GM21367 (cell line): ENCODE measurements around the gene CMBL.

Source experiments
- ATAC-seq: cut with Tn5 transposase; IDR thresholded peaks from one replicate; pipeline ENCODE4 v1.9.1; 2021; ENCODE audit not compliant: unreplicated experiment

CMBL gene

GRCh38 chr5:10333154-10334006, 25.7 kb upstream of the CMBL start:
- ATAC-seq = peak; percentile 60

DNA sequence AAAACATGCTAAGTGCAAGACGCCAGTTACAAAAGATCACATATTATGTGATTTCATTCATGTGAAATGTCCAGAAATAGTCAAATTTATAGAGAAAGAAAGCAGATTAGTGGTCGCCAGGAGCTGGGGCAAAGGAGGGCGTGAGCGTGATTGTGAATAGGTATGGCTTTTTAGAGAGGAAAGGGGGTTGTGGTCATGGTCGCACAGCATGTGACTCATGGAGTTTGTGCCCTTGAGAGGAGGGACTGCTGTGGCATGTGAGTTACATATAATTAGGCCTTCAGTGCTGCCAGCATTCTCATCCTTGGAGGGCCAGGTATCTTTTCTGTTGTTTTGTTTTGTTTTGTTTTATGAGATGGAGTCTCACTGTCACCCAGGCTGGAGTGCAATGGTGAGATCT, 24.6 kb upstream of the CMBL start:
- no peak for ATAC-seq

DNA sequence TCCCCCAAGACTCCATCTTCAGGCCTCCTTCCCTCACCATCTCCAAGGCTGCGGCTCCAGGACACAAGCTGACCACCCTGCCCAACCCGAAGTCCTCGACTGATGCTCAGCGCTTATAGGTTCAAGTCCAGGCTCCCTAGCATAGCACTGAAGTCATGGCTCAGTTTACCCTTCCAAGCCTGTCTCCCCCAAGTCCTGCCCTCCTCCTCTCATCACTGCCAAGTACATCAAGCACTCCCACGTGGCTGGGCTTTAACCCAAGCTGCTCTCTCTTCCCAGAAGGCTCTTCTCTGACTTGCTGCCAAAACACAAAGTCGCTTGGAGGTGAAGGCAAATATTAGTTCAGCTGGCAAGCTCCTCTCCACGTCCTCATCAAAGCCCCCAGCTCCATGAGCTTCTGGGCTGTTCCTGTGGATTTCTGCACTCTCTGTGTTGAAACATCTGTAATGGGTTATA, 23.7 kb upstream of the CMBL start:
- no peak for ATAC-seq

- ATAC-seq = no peak
These were observed 23.0 kb upstream of the CMBL start for GRCh38 chr5:10330511-10331230.

DNA sequence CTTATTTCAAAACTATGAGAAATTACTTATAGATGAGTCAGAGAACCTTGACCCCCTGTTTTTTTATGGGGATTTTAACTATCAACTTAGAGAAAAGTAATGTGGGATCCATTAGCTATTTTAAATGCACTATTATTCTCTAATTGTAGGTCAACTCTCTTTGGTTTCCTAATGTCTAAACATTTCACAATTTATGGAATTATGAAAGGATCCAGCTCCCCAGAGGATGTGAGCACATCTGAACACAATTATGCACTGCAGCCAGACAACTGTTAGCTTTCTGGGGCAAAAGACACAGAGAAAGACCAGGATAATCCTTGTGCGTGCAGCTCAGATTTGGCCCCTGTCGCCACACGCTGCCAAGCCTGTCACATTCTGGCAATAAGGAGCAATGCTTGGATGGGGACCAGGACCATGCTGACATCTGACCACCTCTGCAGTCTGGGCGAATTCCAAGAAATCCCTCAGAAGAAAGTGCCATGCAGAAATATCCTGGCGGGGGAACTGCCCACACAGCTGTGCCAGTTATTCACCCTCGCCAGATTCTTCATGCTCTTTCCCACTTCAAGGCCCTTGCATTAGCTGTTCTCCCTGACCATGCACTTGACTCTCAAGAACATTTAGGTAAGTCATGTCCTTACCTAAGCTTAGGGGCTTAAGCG, 22.2 kb upstream of the CMBL start:
- no peak for ATAC-seq

DNA sequence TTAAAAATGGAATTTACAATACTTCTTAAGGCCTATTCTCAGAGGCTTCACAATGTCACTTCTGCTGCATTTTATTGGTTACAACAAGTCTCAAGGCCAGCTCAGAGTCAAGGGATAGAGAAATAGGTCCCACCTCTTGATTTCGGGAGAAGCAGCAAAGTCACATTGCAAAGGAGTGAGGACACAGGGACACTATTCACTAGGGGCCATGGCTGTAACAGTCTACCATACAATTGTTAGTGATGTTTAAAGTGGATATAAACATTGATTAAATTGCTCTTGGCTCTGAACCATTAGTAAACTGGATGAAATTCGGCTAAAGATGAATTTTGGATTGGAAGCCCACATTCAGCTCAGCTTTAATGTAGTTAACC, 21.7 kb upstream of the CMBL start:
- no peak for ATAC-seq

- no peak for ATAC-seq
These were observed 20.6 kb upstream of the CMBL start for GRCh38 chr5:10328323-10328722.

DNA sequence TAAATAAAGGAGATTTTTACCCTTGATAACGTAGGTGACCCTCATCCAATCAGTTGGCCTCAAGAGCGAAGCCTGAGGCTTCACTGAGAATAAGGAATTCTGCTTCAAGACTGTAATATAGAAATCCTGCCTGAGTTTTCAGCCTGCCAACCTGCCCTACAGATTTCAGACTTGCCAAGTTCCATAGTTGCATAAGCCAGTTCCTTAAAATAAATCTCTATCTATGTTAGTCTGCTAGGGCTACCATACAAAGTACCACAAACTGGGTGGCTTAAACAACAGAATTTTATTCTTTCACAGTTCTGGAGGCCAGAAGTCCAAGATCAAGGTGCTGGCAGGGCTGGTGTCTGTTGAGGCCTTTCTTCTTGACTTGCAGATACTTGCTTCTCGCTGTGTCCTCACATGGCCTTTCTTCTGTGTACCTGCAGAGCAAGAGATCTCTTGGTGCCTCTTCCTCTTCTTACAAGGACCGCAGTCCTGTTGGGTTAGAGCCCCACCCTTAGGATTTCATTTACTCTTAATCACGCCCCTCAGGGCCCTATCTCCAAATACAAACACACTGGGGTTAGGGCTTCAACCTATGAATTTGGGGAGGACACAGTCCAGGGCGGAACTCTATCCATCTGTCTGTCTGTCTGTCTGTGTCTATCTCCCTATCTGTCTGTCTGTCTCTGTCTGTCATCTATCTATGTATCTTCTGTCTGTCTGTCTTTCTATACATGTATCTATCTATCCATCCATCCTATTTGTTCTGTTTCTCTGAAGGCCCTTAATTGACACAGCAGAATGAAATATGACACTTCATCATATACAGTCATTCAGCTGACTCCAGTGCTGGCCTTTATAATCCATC, 17.0 kb upstream of the CMBL start:
- no peak for ATAC-seq

DNA sequence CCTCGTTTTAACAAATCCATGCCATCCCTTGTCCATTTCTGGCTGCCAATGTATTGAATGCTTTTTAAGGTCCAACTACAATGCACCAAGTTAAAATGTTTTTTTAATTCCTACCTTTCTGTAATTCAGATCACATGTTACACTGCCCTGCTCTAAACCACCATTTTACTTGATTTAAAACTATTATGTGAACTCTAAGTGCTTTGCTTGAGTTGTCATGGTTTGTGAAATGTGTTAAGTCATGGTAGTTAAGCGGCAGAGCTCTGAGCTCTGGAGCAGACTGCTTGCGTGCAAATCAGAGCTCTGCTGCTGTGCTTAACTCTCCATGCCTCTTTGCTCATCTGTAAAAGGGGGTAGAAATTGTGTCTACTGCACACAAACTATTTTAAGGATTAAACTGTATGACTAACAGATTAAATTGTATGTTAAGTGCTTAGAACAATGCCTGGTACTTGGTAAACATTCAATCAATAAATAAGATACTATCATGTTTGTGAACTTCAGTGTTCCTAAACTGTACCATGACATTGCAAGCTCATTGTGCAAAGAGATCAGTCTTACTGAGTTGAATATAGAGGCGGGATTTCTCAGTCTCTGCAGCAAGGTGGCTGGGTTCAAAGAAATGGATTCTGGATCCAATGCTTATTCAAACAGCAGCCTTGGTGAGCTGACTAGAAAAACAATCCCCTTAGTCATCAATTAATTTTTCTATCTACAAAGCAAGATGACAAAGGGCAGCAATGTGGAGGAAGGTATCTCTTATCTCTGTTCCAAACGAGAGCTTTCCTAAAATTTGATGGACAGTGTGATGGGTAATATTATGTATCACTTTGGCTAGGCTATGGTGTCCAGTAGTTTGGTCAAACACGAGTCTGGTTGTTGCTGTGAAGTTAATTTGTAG, 16.1 kb upstream of the CMBL start:
- no peak for ATAC-seq

GRCh38 chr5:10321882-10322281, 14.2 kb upstream of the CMBL start:
- no peak for ATAC-seq

DNA sequence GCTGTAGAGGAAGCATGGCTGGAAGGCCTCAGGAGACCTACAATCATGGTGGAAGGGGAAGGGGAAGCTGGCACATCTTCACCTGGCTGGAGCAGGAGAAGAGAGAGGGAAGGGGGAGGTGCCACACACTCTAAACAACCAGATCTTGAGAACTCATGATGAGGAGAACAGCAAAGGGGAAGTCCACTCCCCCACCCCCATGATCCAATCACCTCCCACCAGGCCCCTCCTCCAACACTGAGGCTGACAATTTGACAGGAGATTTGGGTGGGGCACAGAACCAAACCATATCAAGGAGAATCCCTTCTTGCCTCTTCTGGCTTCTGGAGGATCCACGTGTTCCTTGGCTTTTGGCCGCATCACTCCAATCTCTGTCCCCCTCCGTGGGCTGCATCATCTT, 13.1 kb upstream of the CMBL start:
- ATAC-seq = no peak

GRCh38 chr5:10319202-10319851, 11.6 kb upstream of the CMBL start:
- no peak for ATAC-seq

DNA sequence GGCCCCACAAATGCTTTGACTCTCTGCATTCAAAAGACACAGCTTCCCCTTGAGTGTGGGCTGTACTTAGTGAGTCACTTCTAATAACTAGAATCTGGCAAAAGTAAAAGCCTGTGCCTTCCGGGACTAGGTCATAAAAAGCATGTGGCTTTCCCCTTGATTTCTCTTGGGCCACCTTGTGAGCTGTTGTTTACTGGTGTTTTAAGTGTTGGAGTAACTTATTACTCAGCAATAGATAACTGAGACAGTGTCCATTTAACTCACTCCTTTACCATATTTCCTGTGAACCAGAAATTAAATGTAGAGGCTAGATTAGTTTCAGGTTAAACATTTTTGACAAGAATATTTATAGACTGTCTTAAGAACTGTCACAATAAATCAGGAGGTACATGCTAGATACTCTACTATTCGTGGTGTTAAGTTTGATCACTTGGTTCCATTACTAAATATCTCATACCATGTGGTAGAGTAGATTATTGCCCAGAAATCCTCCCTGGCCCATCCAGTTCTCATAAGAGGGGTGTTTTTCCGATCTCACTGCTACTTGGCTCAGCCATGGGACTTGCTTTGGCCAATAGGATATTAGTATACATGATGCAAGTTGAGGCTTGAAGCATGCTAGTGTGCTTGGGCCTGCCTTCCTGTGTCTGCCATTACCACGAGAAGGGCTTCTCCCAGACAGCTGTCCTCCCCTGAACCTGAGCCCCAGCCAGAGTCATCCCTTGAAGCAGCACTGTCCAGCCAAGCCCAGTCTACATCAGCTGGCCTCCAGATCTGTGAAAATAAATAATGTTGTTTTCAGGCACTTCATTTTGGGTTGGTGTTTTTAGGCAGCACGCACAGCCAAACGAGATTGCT, 10.4 kb upstream of the CMBL start:
- peak; percentile 44 for ATAC-seq

DNA sequence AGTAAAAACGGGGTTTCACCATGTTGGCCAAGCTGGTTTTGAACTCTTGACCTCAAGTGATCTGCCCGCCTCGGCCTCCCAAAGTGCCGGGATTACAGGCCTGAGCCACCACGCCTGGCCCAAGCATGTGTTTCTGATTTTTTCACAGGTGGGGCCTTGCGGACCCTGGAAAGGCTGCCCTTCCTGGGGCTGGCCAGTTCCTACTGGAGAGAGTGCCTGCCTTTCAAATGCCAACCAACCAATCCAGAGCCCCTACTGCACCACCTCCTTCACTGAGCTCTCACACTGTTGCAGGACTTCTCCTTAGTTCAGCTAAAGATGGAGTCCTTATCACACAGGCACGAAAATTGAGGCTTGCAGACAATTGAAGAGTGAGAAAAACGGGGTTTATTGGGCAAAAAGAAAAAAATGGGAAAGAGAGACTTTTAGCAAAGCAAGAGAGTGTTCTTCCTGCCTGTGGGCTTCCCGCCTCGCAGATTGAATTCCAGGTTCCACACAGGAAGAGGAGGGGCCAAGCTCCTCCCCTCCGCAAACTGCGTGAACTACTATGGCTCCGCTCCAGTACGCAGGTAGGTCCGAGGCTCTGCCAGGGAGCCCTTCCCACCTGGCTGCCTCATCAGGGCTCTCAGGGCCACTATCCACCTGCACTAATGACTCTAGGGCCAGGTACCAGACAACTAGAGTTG, 8.3 kb upstream of the CMBL start:
- no peak for ATAC-seq

DNA sequence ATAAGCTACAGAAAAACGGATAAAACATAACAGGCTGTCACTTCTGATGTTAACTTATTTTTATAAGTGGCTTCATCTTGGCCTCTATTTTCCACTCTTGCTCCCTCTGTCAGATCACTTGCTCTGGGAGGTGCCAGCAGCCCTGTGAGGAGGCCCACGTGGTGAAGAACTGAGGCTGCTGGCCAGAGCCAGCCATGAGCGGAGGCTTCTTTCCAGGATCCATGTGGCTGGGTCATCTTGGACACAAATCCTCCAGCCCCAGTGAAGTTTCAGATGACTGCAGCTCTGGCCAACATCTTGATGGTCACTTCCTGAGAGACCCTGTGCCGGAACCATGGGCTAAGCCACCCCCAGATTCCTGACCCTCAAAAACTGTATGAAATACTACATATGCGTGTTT, 7.5 kb upstream of the CMBL start:
- ATAC-seq = no peak

DNA sequence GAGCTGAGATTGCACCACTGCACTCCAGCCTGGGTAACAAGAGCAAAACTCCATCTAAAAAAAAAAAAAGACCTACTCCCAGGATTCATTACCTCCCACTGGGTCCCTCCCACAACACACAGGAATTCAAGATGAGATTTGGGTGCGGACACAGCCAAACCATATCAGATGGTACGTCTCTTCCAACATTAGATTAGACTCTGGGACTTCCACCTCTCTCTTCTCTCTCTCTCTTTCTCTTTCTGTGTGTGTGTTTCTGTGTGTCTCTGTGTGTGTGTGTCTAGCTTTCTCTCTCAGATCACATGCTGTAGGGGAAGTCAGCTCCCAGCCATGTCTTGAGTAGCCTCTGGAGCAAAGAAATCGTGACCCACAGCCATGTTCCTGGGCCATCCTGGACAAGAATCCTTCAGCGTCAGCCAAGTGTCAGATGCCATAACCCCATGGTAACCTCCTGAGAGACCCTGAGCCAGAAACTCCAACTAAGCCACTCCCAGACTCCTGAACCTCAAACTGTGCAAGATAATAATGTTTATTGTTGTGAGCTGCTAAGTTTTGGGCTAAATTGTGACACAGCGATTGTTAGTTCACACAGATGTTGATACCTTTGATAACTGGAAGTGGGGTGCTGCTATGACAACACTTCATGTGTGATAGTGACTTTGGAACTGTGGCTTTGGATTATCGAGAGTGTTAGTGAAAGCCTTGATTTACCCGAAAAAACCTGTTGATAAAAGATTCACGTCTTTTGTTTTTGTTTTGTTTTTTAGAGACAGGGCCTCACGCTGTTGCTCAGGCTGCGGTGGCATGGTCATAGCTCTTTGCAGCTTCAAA, 4.1 kb upstream of the CMBL start:
- no peak for ATAC-seq
